OCI-LY1 (cell line): ENCODE measurements around the gene ZBTB47.

Experiments used
- EZH2 ChIP-seq: fragments of 200-600 bp; sonication (generic), shearing (Covaris generic); IDR thresholded peaks from 2 replicates; pipeline ENCODE4 v1.8.0; 2017; ENCODE audit warnings: borderline replicate concordance, mixed run types, mild to moderate bottlenecking, antibody characterized with exemption, low read length, moderate library complexity, mixed read lengths
- TF ChIP-seq, protein P1 (sequence below): fragments of 200-600 bp; sonication (generic), shearing (Covaris generic); IDR thresholded peaks from 2 replicates; pipeline ENCODE4 v1.5.1; 2017; ENCODE audit warnings: mild to moderate bottlenecking, antibody characterized with exemption, low read length, moderate library complexity, mixed read lengths

DNA sequence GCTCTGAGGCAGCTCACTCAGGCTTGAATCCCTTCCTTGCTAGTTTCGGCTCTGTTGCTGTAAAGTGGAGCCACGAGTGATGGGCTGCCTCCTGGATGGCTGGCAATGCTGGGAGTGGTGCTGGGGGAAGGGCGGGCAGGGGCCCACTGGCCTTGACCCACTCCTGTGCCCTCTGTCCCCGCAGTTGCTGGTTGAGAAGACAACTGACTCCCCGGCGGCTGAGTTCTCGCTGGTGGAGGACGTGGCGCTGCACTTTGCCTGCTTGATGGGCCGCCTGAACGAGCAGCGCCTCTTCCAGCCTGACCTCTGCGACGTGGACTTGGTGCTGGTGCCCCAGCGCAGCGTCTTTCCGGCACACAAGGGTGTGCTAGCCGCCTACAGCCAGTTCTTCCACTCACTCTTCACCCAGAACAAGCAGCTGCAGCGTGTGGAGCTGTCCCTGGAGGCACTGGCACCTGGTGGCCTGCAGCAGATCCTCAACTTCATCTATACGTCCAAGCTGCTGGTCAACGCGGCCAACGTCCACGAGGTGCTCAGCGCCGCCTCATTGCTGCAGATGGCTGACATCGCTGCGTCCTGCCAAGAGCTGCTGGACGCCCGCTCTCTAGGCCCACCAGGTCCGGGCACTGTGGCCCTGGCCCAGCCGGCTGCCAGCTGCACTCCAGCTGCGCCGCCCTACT is 4.7 kb downstream of the ZBTB47 start:
- TF ChIP-seq, protein P1, sequence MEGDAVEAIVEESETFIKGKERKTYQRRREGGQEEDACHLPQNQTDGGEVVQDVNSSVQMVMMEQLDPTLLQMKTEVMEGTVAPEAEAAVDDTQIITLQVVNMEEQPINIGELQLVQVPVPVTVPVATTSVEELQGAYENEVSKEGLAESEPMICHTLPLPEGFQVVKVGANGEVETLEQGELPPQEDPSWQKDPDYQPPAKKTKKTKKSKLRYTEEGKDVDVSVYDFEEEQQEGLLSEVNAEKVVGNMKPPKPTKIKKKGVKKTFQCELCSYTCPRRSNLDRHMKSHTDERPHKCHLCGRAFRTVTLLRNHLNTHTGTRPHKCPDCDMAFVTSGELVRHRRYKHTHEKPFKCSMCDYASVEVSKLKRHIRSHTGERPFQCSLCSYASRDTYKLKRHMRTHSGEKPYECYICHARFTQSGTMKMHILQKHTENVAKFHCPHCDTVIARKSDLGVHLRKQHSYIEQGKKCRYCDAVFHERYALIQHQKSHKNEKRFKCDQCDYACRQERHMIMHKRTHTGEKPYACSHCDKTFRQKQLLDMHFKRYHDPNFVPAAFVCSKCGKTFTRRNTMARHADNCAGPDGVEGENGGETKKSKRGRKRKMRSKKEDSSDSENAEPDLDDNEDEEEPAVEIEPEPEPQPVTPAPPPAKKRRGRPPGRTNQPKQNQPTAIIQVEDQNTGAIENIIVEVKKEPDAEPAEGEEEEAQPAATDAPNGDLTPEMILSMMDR: no peak
- TF ChIP-seq EZH2: no peak
